GM21381 (cell line): ENCODE data around the gene SELENOK.

Experiments
- ATAC-seq: cut with Tn5 transposase; IDR thresholded peaks from one replicate; pipeline ENCODE4 v1.9.1; 2021; ENCODE audit warnings: mild to moderate bottlenecking, moderate library complexity; ENCODE audit not compliant: unreplicated experiment

Gene SELENOK

GRCh38 chr3:53843195-53844177 lies 48.2 kb downstream of the SELENOK start:
- no peak for ATAC-seq

GRCh38 chr3:53842436-53843194 lies 49.0 kb downstream of the SELENOK start:
- ATAC-seq, result no peak

GRCh38 chr3:53841296-53841695 lies 50.4 kb downstream of the SELENOK start:
- no peak for ATAC-seq

DNA sequence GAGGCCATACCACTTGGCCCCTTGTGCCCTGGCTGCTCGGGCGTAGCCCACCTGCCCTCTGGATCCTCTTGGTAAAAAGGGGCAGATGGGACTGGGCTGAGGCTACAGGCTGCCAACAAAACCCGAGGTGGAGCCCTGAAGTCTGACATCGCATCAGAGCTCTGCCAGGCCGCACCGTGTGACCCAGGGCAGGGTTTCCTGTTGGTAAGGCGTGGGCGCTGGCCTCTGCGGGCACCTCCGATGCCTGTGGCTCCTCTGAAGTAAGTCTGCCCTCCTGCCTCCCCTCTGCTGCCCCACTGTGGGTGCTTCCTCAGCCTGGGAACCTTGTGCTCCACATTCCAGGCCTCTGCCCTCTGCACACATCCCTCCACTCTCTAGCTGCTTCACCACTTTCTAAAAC lies 54.3 kb downstream of the SELENOK start:
- ATAC-seq, result no peak

DNA sequence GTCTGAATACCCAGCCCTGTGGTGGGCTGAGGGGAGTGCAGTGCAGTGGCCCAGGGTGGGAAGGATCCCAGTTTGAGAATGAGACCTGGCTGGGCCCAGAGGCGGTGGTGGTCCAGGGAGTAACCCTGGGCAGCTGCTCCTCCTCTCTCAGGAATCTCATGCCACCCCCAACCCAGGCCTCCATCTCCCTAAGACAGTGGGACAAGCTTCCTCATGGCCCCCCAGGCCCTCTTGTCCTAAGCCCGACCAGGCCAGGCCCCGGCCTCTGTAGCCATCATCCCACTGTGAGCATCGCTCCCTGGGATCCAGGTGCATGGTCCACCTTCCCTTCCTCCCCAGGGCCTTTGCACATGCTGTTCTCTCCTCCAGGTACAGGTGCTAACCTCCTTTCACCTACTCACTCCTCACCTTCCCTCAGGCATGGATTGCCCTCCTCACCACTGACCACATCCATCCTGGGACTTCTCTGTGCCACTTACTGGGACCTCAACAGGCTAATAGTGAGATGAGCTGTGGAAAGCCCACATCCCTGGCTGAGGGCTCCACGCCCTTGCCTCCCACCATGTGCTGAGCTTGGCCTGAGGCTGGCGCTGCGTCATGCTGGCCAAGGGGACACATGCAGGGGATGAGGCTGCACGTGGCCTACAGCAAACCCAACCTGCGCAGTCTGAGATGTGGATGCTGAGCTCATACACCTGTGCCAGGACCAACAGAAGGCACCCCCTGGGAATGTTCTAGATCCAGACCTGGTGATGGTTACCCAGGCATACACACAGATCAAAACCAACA lies 55.4 kb downstream of the SELENOK start:
- ATAC-seq, result no peak

GRCh38 chr3:53835257-53835656 lies 56.4 kb downstream of the SELENOK start:
- ATAC-seq, result no peak

GRCh38 chr3:53834429-53835095 lies 57.1 kb downstream of the SELENOK start:
- ATAC-seq, result no peak
